Fibroblast of gingiva (primary cell): ENCODE results near the gene NFATC3.

Experiments
- DNase-seq: peaks from one replicate; pipeline ENCODE4 v3.0.0-alpha.2; 2011; ENCODE audit warnings: low read depth

NFATC3 gene

GRCh38 chr16:68250951-68251350 is 165.8 kb downstream of the NFATC3 start:
- no peak for DNase-seq

- DNase-seq, result no peak
Measured at GRCh38 chr16:68251832-68252231, 166.7 kb downstream of the NFATC3 start.

- no peak for DNase-seq
Measured at GRCh38 chr16:68252383-68252782, 167.2 kb downstream of the NFATC3 start.

GRCh38 chr16:68253721-68254120 is 168.6 kb downstream of the NFATC3 start:
- DNase-seq, result no peak

GRCh38 chr16:68255712-68256111 is 170.5 kb downstream of the NFATC3 start:
- no peak for DNase-seq

GRCh38 chr16:68257251-68257905 is 172.2 kb downstream of the NFATC3 start:
- DNase-seq, result no peak

- DNase-seq, result peak; percentile 81
Measured at GRCh38 chr16:68257906-68258800, 173.0 kb downstream of the NFATC3 start.

GRCh38 chr16:68259007-68259825 is 174.0 kb downstream of the NFATC3 start:
- no peak for DNase-seq

GRCh38 chr16:68263559-68264127 is 178.5 kb downstream of the NFATC3 start:
- DNase-seq, result no peak

GRCh38 chr16:68264128-68265077 is 179.2 kb downstream of the NFATC3 start, which contains the start of gene SLC7A6:
SLC7A6 (plus strand) TSS chr16:68264526; CDS start chr16:68274727, 10,201 bp downstream.
- DNase-seq, result peak; percentile 63

- DNase-seq, result peak; percentile 77
Measured at GRCh38 chr16:68265078-68265920, 180.1 kb downstream of the NFATC3 start.

- no peak for DNase-seq
Measured at GRCh38 chr16:68267612-68268405, 182.6 kb downstream of the NFATC3 start.

- no peak for DNase-seq
Measured at GRCh38 chr16:68269793-68270192, 184.6 kb downstream of the NFATC3 start.

GRCh38 chr16:68270353-68270752 is 185.2 kb downstream of the NFATC3 start:
- no peak for DNase-seq

GRCh38 chr16:68272507-68273209 is 187.5 kb downstream of the NFATC3 start:
- DNase-seq, result no peak

GRCh38 chr16:68273459-68273858 is 188.3 kb downstream of the NFATC3 start:
- DNase-seq, result no peak

GRCh38 chr16:68273896-68274295 is 188.7 kb downstream of the NFATC3 start:
- no peak for DNase-seq

GRCh38 chr16:68274441-68274840 is 189.3 kb downstream of the NFATC3 start:
- no peak for DNase-seq
